C4-2B (cell line): ENCODE data around the gene CCL25.

Experiments used
- H3K27ac ChIP-seq: fragments of 450-650 bp; 2 replicates; pipeline ENCODE4 v1.5.1; 2017
- CTCF ChIP-seq: fragments of 450-650 bp; conservative IDR thresholded peaks from 2 replicates; pipeline ENCODE4 v1.5.1; 2017; ENCODE audit warnings: mild to moderate bottlenecking
- ZFX ChIP-seq: fragments of 450-650 bp; IDR thresholded peaks from 2 replicates; pipeline ENCODE4 v1.6.1; 2017

The CCL25 gene

GRCh38 chr19:8108560-8109445 lies 56.2 kb downstream of the CCL25 start:
- TF ChIP-seq ZFX (no peak), CTCF (no peak)
- H3K27ac ChIP-seq, result no peak overlapping the region

GRCh38 chr19:8109455-8109854 lies 56.9 kb downstream of the CCL25 start:
- no peak for TF ChIP-seq ZFX
- no peak for TF ChIP-seq CTCF
- no peak overlapping the region for H3K27ac ChIP-seq

GRCh38 chr19:8109890-8110662 lies 57.5 kb downstream of the CCL25 start:
- H3K27ac ChIP-seq, result no peak overlapping the region
- no peak for TF ChIP-seq CTCF
- TF ChIP-seq ZFX, result no peak

GRCh38 chr19:8110931-8111330 lies 58.4 kb downstream of the CCL25 start:
- H3K27ac ChIP-seq, result no peak overlapping the region
- TF ChIP-seq ZFX (no peak), CTCF (no peak)

GRCh38 chr19:8111376-8111775 lies 58.8 kb downstream of the CCL25 start:
- no peak overlapping the region for H3K27ac ChIP-seq
- TF ChIP-seq CTCF, result no peak
- no peak for TF ChIP-seq ZFX
